Activated T-helper 17 cell treated with anti-CD3 and anti-CD28 coated beads, Interleukin-2, amount 50 U/mL, for 72 hours (primary cell): ENCODE data around the gene ABI3BP. TPM values are rescaled to one million over a fixed set of nuclear protein-coding genes. Genes with fewer than 3 reads are reported as not detected.

Source experiments
- ATAC-seq: fragments of 150-1000 bp; cut with Tn5 transposase; replicated peaks from 2 replicates; pipeline ENCODE4 v1.10.0; 2021; ENCODE audit warnings: mild to moderate bottlenecking, moderate library complexity
- H3K27ac Mint-ChIP-seq: one replicate; pipeline ENCODE4 v1.8.0; 2022; ENCODE audit warnings: mixed read lengths
- H3K27me3 Mint-ChIP-seq: one replicate; pipeline ENCODE4 v1.8.0; 2022; ENCODE audit warnings: mixed read lengths
- H3K36me3 Mint-ChIP-seq: one replicate; pipeline ENCODE4 v1.8.0; 2022; ENCODE audit warnings: low read depth, mild to moderate bottlenecking, mixed read lengths
- H3K4me1 Mint-ChIP-seq: one replicate; pipeline ENCODE4 v1.8.0; 2022; ENCODE audit warnings: mixed read lengths
- H3K4me3 Mint-ChIP-seq: one replicate; pipeline ENCODE4 v1.8.0; 2022; ENCODE audit warnings: mild to moderate bottlenecking, mixed read lengths
- H3K9me3 Mint-ChIP-seq: one replicate; pipeline ENCODE4 v1.8.0; 2022; ENCODE audit warnings: mixed read lengths
- total RNA-seq, 2 donors: library from RNA; stranded (reverse); gene quantifications; one replicate each; pipeline ENCODE4 v1.2.3, GENCODE V29; 2022

The ABI3BP gene
- total RNA-seq, 2 donors from 2014 or later, result 0.32 TPM; not detected in 1

- peaks cover 14% of the 10 kb centered on the region for H3K9me3 Mint-ChIP-seq
- H3K36me3 Mint-ChIP-seq, result no peaks in the 10 kb centered on the region
- no peak for ATAC-seq
- no peaks in the 10 kb centered on the region for H3K4me1 Mint-ChIP-seq
- H3K4me3 Mint-ChIP-seq, result no peak overlapping the region
- peaks cover 34% of the 10 kb centered on the region for H3K27me3 Mint-ChIP-seq
- no peak overlapping the region for H3K27ac Mint-ChIP-seq
These were observed 16.2 kb upstream of the ABI3BP start for GRCh38 chr3:101009386-101009785.

- Mint-ChIP-seq H3K4me3 (no peak overlapping the region), H3K27me3 (peaks cover 6% of the 10 kb centered on the region), H3K9me3 (no peaks in the 10 kb centered on the region), H3K27ac (no peak overlapping the region), H3K4me1 (no peaks in the 10 kb centered on the region), H3K36me3 (no peaks in the 10 kb centered on the region)
- no peak for ATAC-seq
These were observed 5.9 kb upstream of the ABI3BP start for GRCh38 chr3:100999160-100999559.

- H3K36me3 Mint-ChIP-seq, result no peaks in the 10 kb centered on the region
- no peak for ATAC-seq
- H3K27ac Mint-ChIP-seq, result no peak overlapping the region
- no peaks in the 10 kb centered on the region for H3K4me1 Mint-ChIP-seq
- H3K27me3 Mint-ChIP-seq, result peaks cover 3% of the 10 kb centered on the region
- no peaks in the 10 kb centered on the region for H3K9me3 Mint-ChIP-seq
- H3K4me3 Mint-ChIP-seq, result no peak overlapping the region
These were observed 1.6 kb upstream of the ABI3BP start for GRCh38 chr3:100994809-100995208.

- Mint-ChIP-seq H3K4me1 (no peaks in the 10 kb centered on the region), H3K27ac (no peak overlapping the region), H3K4me3 (no peak overlapping the region), H3K36me3 (no peaks in the 10 kb centered on the region), H3K9me3 (no peaks in the 10 kb centered on the region), H3K27me3 (peaks cover 3% of the 10 kb centered on the region)
- no peak for ATAC-seq
These were observed 966 bp upstream of the ABI3BP start for GRCh38 chr3:100994187-100994586.

- no peaks in the 10 kb centered on the region for H3K9me3 Mint-ChIP-seq
- peaks cover 3% of the 10 kb centered on the region for H3K27me3 Mint-ChIP-seq
- ATAC-seq, result no peak
- no peaks in the 10 kb centered on the region for H3K4me1 Mint-ChIP-seq
- no peaks in the 10 kb centered on the region for H3K36me3 Mint-ChIP-seq
- no peak overlapping the region for H3K4me3 Mint-ChIP-seq
- H3K27ac Mint-ChIP-seq, result no peak overlapping the region
These were observed 799 bp downstream of the ABI3BP start for GRCh38 chr3:100992231-100993012.

GRCh38 chr3:100988080-100988479 is 5.1 kb downstream of the ABI3BP start:
- ATAC-seq, result no peak
- Mint-ChIP-seq H3K27ac (no peak overlapping the region), H3K4me1 (no peaks in the 10 kb centered on the region), H3K4me3 (no peak overlapping the region), H3K27me3 (no peaks in the 10 kb centered on the region), H3K36me3 (no peaks in the 10 kb centered on the region), H3K9me3 (no peaks in the 10 kb centered on the region)

GRCh38 chr3:100984308-100984707 is 8.9 kb downstream of the ABI3BP start:
- Mint-ChIP-seq H3K27ac (no peak overlapping the region), H3K27me3 (peaks cover 4% of the 10 kb centered on the region), H3K4me3 (no peak overlapping the region), H3K9me3 (no peaks in the 10 kb centered on the region), H3K4me1 (no peaks in the 10 kb centered on the region), H3K36me3 (no peaks in the 10 kb centered on the region)
- ATAC-seq, result no peak

- Mint-ChIP-seq H3K9me3 (no peaks in the 10 kb centered on the region), H3K36me3 (no peaks in the 10 kb centered on the region), H3K4me1 (no peaks in the 10 kb centered on the region), H3K27me3 (peaks cover 4% of the 10 kb centered on the region), H3K27ac (no peak overlapping the region), H3K4me3 (no peak overlapping the region)
- ATAC-seq, result no peak
These were observed 10.5 kb downstream of the ABI3BP start for GRCh38 chr3:100982710-100983109.

- ATAC-seq, result no peak
- Mint-ChIP-seq H3K9me3 (no peaks in the 10 kb centered on the region), H3K27ac (no peak overlapping the region), H3K4me1 (no peaks in the 10 kb centered on the region), H3K36me3 (no peaks in the 10 kb centered on the region), H3K4me3 (no peak overlapping the region), H3K27me3 (peaks cover 4% of the 10 kb centered on the region)
These were observed 11.9 kb downstream of the ABI3BP start for GRCh38 chr3:100981164-100981911.

GRCh38 chr3:100978011-100978659 is 15.1 kb downstream of the ABI3BP start:
- Mint-ChIP-seq H3K27me3 (peaks cover 4% of the 10 kb centered on the region), H3K9me3 (no peaks in the 10 kb centered on the region), H3K4me1 (no peaks in the 10 kb centered on the region), H3K36me3 (no peaks in the 10 kb centered on the region), H3K27ac (no peak overlapping the region), H3K4me3 (no peak overlapping the region)
- ATAC-seq, result no peak

- Mint-ChIP-seq H3K4me1 (no peaks in the 10 kb centered on the region), H3K36me3 (no peaks in the 10 kb centered on the region), H3K4me3 (no peak overlapping the region), H3K27me3 (peaks cover 4% of the 10 kb centered on the region), H3K9me3 (no peaks in the 10 kb centered on the region), H3K27ac (no peak overlapping the region)
- ATAC-seq, result no peak
These were observed 16.6 kb downstream of the ABI3BP start for GRCh38 chr3:100976611-100977010.

- Mint-ChIP-seq H3K9me3 (no peaks in the 10 kb centered on the region), H3K4me1 (no peaks in the 10 kb centered on the region), H3K27me3 (no peaks in the 10 kb centered on the region), H3K36me3 (no peaks in the 10 kb centered on the region), H3K4me3 (no peak overlapping the region), H3K27ac (no peak overlapping the region)
- ATAC-seq, result no peak
These were observed 17.5 kb downstream of the ABI3BP start for GRCh38 chr3:100975714-100976113.

- Mint-ChIP-seq H3K27me3 (no peaks in the 10 kb centered on the region), H3K4me3 (no peak overlapping the region), H3K27ac (no peak overlapping the region), H3K36me3 (no peaks in the 10 kb centered on the region), H3K4me1 (no peaks in the 10 kb centered on the region), H3K9me3 (no peaks in the 10 kb centered on the region)
- ATAC-seq, result no peak
These were observed 19.6 kb downstream of the ABI3BP start for GRCh38 chr3:100973594-100973993.

- H3K4me1 Mint-ChIP-seq, result no peaks in the 10 kb centered on the region
- no peak overlapping the region for H3K4me3 Mint-ChIP-seq
- no peaks in the 10 kb centered on the region for H3K9me3 Mint-ChIP-seq
- no peak overlapping the region for H3K27ac Mint-ChIP-seq
- H3K36me3 Mint-ChIP-seq, result no peaks in the 10 kb centered on the region
- no peaks in the 10 kb centered on the region for H3K27me3 Mint-ChIP-seq
- no peak for ATAC-seq
These were observed 20.4 kb downstream of the ABI3BP start for GRCh38 chr3:100972867-100973266.
